ENCODE measurements around the gene SORCS3.

GRCh38 chr10:105192146-105192545, 551.1 kb downstream of the SORCS3 start:
- no peak for TF ChIP-seq CTCF (IDR thresholded peaks at IDR 0.05)
- TF ChIP-seq POLR2AphosphoS5 (IDR thresholded peaks at IDR 0.05): no peak
